IMR-90 (cell line): Measurements from ENCODE around the gene ATP9B.

ENCODE experiments used
- MAZ ChIP-seq: IDR thresholded peaks from 2 replicates; pipeline ENCODE4 v1.6.1; 2012; ENCODE audit warnings: low read depth, mild to moderate bottlenecking, low read length, improper control_type of control experiment, moderate library complexity, borderline replicate concordance
- TF ChIP-seq, protein P1 (sequence below): conservative IDR thresholded peaks from 2 replicates; pipeline ENCODE4 v1.5.1; 2012; ENCODE audit warnings: mild to moderate bottlenecking, low read depth, low read length, improper control_type of control experiment

GRCh38 chr18:79397830-79398761, 328.9 kb downstream of the ATP9B start:
- TF ChIP-seq, protein P1, sequence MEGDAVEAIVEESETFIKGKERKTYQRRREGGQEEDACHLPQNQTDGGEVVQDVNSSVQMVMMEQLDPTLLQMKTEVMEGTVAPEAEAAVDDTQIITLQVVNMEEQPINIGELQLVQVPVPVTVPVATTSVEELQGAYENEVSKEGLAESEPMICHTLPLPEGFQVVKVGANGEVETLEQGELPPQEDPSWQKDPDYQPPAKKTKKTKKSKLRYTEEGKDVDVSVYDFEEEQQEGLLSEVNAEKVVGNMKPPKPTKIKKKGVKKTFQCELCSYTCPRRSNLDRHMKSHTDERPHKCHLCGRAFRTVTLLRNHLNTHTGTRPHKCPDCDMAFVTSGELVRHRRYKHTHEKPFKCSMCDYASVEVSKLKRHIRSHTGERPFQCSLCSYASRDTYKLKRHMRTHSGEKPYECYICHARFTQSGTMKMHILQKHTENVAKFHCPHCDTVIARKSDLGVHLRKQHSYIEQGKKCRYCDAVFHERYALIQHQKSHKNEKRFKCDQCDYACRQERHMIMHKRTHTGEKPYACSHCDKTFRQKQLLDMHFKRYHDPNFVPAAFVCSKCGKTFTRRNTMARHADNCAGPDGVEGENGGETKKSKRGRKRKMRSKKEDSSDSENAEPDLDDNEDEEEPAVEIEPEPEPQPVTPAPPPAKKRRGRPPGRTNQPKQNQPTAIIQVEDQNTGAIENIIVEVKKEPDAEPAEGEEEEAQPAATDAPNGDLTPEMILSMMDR, result no peak
- TF ChIP-seq MAZ, result no peak
